ENCODE data around the gene TNF.

Gene TNF

DNA sequence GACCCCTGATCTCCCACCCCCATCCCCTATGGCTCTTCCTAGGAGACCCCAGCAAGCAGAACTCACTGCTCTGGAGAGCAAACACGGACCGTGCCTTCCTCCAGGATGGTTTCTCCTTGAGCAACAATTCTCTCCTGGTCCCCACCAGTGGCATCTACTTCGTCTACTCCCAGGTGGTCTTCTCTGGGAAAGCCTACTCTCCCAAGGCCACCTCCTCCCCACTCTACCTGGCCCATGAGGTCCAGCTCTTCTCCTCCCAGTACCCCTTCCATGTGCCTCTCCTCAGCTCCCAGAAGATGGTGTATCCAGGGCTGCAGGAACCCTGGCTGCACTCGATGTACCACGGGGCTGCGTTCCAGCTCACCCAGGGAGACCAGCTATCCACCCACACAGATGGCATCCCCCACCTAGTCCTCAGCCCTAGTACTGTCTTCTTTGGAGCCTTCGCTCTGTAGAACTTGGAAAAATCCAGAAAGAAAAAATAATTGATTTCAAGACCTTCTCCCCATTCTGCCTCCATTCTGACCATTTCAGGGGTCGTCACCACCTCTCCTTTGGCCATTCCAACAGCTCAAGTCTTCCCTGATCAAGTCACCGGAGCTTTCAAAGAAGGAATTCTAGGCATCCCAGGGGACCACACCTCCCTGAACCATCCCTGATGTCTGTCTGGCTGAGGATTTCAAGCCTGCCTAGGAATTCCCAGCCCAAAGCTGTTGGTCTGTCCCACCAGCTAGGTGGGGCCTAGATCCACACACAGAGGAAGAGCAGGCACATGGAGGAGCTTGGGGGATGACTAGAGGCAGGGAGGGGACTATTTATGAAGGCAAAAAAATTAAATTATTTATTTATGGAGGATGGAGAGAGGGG lies 1.9 kb upstream of the TNF start:
- no peak for DNase-seq

DNA sequence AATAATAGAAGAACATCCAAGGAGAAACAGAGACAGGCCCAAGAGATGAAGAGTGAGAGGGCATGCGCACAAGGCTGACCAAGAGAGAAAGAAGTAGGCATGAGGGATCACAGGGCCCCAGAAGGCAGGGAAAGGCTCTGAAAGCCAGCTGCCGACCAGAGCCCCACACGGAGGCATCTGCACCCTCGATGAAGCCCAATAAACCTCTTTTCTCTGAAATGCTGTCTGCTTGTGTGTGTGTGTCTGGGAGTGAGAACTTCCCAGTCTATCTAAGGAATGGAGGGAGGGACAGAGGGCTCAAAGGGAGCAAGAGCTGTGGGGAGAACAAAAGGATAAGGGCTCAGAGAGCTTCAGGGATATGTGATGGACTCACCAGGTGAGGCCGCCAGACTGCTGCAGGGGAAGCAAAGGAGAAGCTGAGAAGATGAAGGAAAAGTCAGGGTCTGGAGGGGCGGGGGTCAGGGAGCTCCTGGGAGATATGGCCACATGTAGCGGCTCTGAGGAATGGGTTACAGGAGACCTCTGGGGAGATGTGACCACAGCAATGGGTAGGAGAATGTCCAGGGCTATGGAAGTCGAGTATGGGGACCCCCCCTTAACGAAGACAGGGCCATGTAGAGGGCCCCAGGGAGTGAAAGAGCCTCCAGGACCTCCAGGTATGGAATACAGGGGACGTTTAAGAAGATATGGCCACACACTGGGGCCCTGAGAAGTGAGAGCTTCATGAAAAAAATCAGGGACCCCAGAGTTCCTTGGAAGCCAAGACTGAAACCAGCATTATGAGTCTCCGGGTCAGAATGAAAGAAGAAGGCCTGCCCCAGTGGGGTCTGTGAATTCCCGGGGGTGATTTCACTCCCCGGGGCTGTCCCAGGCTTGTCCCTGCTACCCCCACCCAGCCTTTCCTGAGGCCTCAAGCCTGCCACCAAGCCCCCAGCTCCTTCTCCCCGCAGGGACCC lies 981 bp upstream of the TNF start:
- DNase-seq: peak; percentile 46

DNA sequence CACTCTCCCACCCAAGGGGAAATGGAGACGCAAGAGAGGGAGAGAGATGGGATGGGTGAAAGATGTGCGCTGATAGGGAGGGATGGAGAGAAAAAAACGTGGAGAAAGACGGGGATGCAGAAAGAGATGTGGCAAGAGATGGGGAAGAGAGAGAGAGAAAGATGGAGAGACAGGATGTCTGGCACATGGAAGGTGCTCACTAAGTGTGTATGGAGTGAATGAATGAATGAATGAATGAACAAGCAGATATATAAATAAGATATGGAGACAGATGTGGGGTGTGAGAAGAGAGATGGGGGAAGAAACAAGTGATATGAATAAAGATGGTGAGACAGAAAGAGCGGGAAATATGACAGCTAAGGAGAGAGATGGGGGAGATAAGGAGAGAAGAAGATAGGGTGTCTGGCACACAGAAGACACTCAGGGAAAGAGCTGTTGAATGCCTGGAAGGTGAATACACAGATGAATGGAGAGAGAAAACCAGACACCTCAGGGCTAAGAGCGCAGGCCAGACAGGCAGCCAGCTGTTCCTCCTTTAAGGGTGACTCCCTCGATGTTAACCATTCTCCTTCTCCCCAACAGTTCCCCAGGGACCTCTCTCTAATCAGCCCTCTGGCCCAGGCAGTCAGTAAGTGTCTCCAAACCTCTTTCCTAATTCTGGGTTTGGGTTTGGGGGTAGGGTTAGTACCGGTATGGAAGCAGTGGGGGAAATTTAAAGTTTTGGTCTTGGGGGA lies 754 bp downstream of the TNF start:
- no peak for DNase-seq

DNA sequence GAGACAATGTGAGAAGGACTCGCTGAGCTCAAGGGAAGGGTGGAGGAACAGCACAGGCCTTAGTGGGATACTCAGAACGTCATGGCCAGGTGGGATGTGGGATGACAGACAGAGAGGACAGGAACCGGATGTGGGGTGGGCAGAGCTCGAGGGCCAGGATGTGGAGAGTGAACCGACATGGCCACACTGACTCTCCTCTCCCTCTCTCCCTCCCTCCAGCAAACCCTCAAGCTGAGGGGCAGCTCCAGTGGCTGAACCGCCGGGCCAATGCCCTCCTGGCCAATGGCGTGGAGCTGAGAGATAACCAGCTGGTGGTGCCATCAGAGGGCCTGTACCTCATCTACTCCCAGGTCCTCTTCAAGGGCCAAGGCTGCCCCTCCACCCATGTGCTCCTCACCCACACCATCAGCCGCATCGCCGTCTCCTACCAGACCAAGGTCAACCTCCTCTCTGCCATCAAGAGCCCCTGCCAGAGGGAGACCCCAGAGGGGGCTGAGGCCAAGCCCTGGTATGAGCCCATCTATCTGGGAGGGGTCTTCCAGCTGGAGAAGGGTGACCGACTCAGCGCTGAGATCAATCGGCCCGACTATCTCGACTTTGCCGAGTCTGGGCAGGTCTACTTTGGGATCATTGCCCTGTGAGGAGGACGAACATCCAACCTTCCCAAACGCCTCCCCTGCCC lies 1.7 kb downstream of the TNF start:
- DNase-seq: peak; percentile 37

DNA sequence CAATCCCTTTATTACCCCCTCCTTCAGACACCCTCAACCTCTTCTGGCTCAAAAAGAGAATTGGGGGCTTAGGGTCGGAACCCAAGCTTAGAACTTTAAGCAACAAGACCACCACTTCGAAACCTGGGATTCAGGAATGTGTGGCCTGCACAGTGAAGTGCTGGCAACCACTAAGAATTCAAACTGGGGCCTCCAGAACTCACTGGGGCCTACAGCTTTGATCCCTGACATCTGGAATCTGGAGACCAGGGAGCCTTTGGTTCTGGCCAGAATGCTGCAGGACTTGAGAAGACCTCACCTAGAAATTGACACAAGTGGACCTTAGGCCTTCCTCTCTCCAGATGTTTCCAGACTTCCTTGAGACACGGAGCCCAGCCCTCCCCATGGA lies 2.2 kb downstream of the TNF start:
- DNase-seq: no peak

DNA sequence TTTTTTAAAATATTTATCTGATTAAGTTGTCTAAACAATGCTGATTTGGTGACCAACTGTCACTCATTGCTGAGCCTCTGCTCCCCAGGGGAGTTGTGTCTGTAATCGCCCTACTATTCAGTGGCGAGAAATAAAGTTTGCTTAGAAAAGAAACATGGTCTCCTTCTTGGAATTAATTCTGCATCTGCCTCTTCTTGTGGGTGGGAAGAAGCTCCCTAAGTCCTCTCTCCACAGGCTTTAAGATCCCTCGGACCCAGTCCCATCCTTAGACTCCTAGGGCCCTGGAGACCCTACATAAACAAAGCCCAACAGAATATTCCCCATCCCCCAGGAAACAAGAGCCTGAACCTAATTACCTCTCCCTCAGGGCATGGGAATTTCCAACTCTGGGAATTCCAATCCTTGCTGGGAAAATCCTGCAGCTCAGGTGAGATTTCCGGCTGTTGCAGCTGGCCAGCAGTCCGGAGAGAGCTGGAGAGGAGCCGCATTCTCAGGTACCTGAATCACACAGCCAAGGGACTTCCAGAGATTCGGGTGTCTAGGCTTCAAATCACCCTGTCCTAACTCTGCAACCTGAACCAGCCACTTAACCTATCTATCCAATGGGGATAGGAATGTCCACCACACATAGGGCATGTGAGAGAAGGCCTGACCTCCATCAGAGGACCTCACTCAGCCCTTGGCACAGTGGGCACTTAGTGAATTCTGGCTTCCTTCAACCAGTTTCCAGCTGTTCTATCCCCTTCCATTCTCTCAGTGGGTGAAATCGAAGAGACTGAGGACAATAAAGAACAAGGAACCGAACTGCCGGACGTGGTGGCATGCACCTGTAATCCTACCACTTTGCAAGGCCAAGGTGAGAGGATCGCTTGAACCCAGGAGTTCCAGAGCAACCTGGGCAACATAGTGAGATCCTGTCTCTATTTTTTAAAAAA lies 3.1 kb downstream of the TNF start:
- DNase-seq: no peak

DNA sequence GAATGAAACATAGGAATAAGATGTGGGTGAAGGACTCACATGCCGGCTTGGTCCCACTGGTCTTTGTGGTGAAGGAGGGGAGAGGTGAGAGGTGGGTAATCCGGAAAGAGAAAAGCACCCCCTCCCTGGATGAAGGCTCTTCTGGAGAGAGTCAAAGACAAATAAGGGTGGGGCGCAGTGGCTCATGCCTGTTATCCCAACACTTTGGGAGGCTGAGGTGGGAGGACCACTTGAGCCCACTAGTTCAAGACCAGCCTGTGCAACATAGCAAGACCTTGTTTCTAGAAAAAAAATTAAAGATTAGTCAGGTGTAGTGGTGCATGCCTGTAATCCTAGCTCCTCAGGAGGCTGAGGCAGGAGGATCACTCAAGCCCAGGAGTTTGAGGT lies 3.7 kb downstream of the TNF start:
- DNase-seq: no peak

DNA sequence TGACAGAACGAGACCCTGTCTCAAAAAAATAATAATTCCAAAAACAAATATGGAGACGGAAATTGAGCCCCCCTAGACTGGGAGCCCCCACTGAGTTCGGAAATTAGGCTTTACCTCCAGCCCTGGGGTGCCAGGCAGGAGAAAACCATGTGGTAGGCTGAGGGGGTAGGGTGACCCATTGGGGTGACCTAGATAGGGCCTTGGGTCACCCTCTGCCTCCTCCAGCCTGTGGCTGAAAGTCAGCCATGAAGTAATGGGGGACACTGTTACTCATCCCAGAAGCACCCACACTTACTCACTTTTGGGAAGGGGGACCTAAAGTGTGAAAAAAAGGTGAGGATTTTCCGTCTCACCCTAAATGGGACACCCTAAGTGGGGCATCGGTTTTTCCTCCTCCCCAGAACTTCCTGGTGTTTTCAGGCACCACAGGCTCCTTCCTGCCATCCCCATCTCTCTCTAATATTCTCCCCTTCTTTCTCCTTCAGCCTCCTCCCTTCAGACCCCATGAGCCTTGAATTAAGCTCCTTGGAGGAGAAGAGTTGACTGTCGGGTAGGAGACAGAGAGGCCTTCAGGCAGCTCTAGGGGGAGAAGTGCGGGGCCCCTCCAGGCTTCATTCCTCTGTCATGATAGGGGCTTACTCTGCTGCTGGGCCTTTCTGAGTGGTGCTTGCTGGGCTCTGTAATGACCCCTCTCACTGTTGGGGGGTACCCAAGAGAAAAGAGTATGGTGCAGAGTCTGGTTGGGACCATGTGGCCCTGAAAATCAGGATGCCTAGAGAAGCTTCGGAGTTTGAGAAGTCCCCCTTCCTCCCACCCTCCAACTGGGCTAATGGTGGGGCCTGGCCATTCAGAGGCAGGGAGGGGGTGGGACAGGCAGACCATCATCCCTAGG lies 4.4 kb downstream of the TNF start:
- DNase-seq: peak; percentile 22

DNA sequence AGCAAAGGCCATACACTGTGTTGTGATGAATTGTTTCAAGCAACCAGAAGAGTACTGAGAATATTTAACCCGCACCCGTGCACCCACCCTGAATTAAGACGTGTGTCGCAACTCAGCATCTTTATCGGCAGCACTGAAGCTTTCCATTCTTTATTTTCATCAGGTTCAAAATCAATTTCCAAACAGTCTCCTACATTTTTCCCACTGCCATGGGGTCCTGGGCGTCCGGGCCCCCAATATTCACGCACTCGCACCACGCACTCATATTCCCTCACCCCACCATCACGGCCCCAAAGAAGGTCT lies 5.0 kb downstream of the TNF start:
- no peak for DNase-seq

DNA sequence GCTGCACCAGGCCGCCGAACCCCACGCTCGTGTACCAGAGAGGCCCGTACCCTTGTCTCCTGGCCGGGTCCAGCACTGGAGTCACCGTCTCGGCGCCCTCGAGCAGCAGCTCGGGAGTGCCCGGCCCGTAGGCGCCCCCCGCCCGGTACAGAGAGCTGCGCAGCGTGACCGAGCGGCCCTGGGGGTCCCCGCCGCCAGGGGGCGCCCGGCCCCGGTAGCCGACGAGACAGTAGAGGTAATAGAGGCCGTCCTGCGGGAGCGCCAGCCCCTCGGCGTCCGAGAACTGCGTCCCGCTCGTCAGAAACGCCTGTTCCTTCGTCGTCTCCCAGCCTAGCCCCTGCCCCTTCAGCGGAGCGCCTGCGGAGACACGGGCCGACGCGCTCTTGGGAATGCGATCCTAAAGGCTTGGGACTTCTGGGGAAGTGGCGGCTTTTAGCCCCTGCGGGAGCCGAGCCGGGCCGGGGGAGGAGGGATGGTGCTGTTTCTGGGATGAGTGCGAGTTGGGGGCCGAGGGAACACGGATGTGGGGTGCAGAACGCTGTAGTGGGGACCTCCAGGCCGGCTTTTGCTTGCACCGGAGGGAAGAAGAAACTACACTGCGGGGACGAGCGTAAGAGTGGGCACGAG lies 5.6 kb downstream of the TNF start:
- DNase-seq: peak; percentile 82

DNA sequence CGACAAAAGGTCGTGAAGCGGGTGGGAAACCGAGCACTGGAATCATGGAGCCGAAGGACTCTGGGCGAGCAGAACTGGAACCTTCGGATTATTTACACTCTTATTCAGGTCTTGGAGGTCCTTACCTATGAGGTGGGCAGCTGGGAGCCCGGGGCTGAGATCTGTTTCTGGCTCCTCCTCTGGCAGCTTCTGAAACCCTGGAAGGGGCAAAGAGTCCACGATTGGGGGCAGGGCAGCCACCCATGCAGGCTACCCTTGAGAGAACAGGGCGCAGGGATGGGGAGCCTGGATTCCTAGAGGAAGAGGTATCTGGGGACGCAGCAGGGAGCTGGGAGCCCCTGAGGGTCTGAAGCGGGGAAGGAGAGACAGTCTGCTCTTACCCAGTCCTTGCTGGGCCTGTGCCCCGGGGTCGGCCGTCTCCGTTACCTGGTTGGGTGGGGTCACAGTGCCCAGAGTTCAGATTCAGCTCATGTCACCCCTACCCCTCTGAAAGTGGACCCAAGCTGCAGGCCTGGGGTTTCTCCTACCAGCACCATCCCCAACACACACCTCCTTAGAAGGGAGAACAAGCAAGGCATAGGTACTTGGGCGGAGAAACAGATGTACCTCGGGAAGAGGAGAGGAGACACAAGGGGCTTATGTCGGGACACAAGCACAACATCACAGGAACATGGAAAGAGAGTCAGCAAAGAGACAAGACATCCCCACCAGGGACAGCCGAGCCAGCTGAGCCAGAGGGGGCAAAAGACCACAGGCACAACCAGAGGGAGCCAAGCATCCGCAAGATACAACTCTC lies 6.3 kb downstream of the TNF start:
- no peak for DNase-seq

DNA sequence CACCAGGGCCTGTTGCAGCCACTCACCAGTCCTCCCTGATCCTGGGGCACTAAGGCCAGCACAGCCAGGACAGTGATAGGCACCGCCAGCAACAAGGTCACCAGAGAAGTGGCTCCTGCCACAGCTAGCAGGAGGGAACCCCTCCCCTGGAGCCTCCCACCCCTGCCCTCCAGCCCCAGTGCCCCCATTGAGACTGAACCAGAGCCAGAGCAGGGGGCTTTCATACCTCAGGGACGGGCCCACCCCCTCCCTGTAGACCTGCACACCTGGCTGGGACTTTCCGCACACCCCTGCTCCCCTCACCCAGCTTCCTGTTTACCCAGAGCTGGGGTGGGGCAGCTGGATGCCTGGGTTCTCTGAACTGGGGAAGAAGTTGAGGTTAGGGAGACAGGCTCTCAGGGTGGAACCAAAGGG lies 6.9 kb downstream of the TNF start, which contains the start of gene LTB:
LTB (minus strand) TSS at position 195 of the 414 bp plus-strand sequence; CDS start at position 188, 7 bp downstream.
- peak; percentile 47 for DNase-seq

DNA sequence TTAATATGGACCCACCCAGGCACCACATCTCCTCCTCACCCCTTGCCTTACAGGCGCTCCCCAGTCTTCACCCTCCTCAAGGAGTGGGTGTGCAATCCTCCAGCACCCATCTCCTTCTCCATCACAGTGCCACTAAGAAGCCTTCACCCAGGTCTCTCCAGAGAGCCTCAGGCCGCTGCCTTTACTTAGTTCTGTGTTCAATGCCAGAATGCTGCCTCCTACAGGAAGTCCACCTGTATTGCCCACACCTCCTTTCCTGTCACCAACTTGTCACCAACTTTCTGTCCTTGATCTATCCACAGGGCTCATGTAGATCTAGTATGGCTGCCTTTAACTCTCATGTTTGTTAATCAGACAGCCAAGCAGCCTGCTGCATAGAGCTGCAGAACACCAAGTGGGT lies 10.1 kb downstream of the TNF start:
- peak; percentile 16 for DNase-seq

DNA sequence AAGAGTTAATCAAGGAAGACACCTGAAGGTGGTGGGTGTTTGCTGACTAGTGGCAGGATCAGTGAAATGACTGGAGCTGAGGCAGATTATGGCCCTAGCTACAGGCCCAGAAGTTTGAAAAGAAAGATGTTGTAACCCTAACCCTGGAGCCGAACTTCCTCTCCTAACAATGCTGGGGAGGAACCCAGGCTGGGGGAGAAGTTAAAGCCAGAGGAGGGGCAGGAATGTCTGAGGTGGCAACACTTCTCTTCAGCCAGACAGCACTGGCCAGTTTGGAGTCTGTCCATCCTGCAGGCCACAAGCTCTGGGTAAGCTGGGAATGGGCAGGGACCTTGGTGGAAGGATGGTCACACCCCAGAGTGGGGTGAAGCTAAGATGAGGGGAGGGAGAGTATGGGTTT lies 10.6 kb downstream of the TNF start, which contains the start of gene LST1:
LST1 (plus strand) TSS at position 270 of the 400 bp plus-strand sequence. CDS start 1,023 bp downstream, outside the sequence.
- no peak for DNase-seq

DNA sequence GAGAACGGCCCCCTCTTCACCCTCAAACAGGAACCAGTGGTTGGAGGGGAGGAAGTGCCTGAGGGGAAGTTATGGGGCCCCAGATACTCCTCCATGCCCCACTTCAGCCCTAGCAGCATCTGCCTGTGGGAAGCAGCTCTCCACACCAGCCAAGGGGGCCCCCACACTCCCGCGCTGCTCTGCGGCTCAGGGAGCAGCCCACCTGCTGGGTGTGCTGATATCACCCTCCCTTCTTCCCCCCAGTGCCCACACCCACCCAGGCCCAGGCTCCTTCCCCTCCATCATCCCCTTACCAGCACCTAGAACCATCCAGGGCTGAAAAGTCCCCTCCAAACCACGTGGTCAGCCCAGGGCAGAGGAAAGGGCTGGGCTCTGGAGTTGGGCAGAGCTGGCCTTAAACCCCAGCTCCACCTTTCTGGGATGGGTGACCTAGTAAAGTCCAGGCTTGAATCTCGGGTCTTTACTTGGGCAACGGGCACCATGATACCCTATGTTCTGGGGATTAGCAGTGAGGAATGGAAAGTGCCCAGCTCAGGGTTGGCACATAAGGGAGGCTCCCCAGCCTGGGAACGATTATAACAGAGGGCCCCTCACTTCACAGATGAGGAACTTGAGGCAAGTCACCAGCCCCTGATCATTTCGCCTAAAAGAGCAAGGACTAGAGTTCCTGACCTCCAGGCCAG lies 11.4 kb downstream of the TNF start:
- DNase-seq: peak; percentile 12

DNA sequence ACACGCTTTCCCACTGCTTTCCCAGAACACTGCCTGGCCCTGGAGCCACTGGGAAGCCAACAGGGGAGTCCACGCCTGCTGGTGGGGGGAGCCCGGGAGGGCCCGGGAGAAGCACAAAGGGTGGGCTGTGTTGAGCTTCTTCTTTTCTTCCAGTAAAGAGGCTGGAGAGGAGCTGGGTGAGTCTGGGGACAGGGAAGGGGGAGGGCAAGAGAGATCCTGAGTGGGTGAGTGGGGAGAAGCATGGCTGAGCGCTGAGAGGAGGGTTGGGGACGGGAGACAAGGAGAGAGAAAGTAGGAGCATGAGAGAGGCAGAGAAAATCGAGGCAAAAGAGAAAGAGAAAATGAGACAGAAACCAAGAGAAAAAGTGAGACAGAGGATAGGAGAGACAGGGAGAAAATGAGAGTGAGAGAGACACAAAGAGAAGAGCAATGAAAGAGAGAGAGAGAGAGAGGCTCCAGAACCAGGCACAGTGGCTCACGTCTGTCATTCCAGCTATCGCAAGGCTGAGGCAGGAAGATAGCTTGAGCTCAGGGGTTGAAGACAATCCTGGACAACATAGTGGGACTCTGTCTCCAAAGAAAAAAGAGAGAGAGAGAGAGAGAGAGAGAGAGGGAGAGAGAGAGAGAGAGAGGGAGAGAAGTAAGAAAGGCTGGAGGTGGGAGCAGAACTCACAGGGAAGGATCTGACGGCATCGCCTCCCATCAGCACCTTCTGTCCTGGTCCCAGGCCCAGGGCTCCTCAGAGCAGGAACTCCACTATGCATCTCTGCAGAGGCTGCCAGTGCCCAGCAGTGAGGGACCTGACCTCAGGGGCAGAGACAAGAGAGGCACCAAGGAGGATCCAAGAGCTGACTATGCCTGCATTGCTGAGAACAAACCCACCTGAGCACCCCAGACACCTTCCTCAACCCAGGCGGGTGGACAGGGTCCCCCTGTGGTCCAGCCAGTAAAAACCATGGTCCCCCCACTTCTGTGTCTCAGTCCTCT lies 12.7 kb downstream of the TNF start:
- DNase-seq: no peak

Measured in stimulated activated naive CD4-positive, alpha-beta T cell treated with Interleukin-2 at 50 U/mL for 16 hours (primary cell).